ENCODE results near the gene FAM83D.
"Not testable (repeated sequence)": the region's sequence is repeated elsewhere in the genome, so short reads cannot be mapped to it uniquely, and the experiment has no call there.

The FAM83D gene

DNA sequence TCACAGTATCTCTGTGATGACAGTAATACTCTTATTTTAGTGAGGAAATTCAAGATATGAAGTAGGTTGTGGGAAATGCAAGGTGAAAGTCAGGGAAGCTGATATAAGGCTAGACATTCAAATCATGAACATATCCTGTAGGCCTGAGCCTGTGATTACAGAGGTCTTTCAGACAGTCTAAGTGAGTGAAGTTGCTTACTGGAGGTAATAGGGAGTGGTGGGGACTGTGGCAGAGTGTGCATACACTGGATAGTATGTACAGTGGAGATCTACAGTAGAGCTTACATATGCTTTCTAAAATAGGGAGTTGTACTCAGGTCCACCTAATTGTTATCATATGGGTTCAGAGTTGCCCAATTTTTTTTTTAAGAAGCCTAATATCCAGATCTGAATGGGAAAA, 39.0 kb downstream of the FAM83D start:
- no peak for DNase-seq (ENCODE audit: low read depth in 2 of 2)

DNA sequence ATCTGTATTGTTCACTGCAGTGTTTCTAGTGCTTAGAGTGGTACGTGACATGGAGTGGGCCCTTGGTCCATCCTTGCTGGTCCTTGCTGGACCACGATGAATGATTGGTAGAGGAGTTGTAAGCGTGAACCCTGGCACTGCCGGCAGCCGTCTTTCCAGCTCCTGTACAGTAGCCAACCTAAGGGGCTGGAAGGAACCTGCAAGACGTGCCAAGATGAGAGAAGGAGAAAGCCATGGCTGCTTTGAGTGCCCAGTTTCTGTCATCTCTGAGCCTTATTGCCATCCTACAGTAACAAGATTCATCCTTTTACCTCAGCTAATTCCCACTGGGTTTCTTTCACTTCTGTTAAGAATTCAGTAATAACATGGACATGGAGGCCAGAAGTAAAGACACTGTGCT, 41.9 kb downstream of the FAM83D start:
- no peak for DNase-seq (ENCODE audit: low read depth in 2 of 2)

DNA sequence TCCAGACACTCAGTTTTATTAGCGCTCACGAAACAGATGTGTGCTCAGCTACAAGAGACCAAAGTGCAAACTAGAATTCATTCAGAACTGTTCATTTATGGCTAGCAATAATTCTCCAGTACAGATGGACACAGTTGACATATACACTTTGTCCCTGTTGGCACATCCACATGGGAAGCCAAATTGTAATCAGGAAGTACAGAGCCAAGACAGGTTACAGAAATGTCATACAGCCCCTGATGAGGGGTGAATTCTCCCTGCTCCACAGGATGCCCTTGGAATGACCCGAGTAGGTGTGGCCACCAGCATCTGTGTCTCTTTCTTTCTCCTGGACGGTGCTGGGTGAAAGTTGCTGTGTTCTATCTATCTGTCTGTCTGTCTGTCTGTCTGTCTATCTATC, 43.5 kb downstream of the FAM83D start:
- no peak for DNase-seq (ENCODE audit: low read depth in 2 of 2)

DNA sequence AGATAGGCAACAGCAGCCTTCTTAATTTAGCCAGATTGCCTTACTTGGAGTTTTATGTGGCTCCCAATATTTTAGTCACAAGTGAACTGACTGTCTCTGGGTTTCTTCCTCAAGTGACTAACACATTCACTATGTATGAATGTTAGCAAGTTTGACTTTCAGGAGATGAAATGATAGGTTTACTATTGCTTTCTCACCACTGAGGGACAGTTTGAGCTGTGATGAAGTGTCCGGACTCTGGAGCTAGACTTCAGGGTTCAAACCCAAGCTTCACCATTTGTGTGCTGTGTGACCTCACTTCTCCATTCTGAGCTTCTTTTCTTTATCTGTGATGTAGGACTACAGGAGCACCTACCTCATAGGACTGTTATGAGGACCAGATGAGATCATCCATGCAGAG, 44.1 kb downstream of the FAM83D start:
- DNase-seq (ENCODE audit: low read depth in 2 of 2), result no peak

DNA sequence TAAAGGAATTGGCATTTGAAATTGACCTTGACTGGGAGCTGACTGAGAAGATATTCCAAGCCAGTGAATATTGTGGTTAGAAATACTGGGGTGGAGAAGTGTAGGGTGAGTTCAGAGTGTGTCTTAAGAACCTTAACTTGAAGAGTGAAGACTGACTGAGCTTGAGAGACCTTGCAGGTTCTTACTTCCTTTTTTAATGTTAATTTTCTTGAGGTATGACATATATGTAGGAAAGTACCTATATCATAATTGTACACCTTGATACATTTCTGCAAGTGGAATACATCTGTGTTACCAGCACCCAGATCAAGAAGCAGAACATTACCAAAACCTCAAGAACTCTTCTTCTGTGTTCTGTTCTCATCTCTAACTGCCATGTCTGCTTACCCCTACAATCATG, 46.9 kb downstream of the FAM83D start:
- DNase-seq (ENCODE audit: low read depth in 2 of 2), result no peak

DNA sequence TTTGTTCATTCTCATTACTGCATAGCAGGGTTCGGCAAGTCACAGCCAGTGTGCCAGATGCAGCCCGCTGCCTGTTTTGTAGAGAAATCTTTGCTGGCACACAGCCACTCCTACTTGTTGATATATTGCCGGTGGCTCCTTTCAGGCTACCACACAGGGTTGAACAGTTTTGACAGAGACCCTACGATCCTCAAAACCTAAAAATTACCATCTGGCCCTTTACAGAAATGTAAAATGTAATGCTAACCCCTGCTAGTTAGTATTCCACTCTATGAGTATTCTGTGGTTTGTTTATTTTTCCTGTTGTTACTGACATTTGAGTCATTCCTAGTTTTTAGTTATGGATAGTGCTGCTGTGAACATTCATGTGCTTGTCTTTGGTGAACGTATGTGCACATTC, 47.4 kb downstream of the FAM83D start:
- DNase-seq (ENCODE audit: low read depth in 2 of 2), result no peak

DNA sequence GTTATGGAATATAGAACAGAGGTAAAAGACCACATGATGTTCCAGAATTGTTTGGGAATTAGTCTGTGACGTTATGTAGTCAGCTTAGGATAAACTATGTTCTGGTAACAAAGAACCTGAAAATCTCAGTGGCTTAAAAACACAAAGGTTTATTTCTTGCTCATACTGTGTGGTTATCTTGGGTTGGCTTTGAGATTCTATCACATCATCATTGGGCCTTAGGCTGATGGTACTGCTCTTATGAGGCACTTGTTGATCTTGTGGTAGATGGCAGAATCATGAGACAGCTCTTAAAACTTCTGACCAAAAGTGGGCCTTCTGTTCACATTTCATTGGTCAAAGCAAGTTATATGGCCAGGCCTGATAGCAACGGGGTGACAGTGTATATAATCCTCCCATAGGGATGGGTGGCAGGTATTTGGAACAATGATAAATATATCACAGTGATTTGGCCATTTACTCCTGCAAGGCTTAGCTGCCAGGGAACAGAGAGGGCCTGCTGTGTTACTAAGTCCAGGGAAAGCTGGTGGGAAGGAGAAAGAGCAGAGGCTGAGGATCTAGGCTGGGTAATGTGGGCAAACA, 49.4 kb downstream of the FAM83D start:
- DNase-seq (ENCODE audit: low read depth in 2 of 2), result no peak

DNA sequence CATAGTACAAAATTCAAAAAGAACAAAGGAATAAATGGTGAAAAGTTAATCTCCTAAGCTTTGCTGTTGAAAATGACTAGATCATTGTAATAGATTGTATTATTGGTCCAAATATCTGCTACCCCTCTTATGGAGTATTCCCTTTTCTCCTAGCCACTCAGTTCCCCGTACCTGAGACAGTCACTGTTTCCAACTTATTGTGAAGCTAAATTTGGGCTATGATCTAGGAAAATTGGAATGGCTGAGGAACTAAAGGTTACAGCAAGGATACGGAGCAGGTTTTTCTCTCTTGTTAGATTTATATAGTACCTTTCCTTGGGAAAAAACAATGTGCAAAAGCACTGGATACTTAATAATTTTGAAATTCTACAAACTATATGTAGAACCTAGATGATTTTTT, 53.2 kb downstream of the FAM83D start:
- DNase-seq (ENCODE audit: low read depth in 2 of 2), result no peak

DNA sequence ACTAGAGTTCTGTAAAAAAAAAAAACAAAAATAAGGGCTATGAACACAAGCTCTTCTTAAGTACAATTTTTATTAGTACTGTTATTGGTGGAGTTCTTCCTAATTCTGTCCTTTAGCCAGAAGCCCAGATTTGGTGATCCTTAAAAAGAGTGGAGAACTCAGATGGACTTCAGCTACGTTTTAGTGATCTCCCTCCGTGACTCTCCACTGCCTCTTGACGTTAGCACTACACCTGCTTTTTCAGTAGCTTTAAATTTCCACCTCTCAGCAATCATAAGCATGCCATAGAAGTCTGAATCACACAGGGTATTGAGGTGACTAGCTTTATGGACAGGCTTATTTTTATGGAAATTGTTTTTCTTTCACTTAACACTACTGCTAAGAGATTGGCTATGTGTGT, 53.6 kb downstream of the FAM83D start:
- DNase-seq (ENCODE audit: low read depth in 2 of 2), result no peak

DNA sequence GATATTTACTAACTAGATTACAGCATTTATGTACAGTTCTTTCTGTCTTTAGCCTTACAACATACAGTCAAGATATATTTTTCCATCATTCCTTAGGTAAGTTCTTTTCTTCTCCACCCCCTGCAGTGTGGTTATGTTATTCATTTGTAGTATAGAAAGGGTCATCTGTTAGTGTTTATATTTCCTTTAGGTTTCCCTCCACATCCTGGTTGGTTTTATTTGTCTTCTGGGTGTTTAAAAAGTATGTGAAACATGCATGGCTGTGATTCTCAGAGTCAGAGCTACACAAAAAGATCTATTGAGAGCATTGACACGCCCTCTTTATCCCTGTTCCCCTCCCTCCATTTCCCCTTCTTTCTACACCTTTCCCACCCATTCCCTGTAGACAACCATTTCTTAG, 56.1 kb downstream of the FAM83D start:
- DNase-seq (ENCODE audit: low read depth in 2 of 2), result no peak

DNA sequence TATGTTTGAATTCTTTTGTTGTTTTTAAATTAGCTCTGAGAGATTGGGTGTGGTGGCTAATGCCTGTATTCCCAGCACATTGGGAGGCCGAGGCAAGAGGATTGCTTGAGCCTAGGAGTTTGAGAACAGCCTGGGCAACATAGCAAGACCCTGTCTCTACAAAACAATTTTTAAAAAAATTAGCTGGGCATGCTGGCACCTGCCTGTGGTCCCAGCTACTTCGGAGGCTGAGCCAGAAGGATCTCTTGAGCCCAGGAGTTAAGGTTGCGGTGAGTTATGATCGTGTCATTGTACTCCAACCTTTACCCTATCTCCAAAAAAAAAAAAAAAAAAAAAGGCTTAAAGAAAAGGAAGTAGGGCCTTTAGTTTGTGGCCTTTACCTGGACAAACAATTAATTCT, 58.8 kb downstream of the FAM83D start:
- DNase-seq (ENCODE audit: low read depth in 2 of 2), result no peak

DNA sequence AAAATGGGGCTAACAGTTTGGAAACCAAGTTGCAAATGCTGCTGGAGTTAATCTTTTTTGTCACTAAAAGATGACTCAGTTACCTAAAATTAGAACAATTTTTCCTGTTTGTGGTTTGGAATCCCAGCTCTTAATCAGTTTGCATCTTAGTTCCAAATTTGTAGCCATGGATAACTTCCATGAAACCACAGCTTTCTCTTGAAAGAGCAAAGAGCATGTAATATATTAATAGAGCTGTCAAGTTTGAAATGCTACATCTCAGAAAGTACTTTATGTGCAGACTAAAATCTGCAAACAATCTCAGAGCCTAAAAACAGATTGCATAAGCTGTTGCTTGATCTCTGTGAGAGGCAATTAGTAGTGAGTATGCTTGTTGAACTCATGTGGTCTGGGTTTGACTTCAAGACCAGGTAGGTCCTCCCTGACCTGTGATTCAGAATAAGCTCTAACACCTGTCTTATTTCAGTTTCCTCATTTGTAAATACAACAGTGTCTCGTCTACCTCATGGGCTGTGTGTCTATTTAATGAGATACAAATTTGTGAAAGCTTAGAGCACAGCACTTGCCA, 59.5 kb downstream of the FAM83D start:
- DNase-seq (ENCODE audit: low read depth in 2 of 2), result no peak

DNA sequence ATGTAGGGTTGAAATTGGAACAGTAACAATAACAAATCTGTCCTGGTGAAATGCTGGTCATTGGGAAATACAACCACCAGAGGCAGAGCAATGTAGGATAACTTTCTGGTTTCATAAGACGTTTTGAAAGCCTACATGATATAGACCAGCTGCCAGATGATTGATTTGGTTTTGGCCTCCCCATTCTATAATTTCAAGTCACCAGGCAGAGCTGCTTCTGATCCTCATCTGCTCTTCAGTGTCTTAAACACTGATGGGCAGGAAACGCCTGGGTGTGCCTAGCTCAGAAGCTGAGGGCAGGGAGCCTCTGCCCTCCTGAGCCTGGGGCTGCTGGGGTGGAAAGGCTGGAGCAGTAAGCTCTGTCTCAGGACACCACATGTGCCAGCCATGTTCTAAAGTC, 60.4 kb downstream of the FAM83D start:
- DNase-seq (ENCODE audit: low read depth in 2 of 2), result no peak

DNA sequence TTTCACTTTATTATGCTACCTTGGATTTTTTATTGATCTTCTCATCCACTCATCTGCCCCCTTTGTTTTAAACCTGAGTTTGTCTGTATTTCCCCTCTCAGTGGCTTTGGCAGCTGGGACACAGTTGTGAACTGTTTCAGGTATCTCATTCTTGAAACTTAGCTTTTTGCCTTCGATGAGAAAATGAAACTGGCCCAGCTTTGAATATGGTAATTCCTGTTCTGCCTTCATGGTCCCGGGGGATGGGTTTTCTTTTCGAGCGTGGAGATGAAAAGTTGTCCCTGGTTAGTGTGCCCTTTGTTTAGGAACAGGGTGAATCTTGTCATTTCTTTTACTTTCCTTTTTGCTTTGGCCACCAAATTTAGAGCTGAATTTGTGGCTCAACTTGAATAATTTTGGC, 61.6 kb downstream of the FAM83D start:
- DNase-seq (ENCODE audit: low read depth in 2 of 2), result no peak

DNA sequence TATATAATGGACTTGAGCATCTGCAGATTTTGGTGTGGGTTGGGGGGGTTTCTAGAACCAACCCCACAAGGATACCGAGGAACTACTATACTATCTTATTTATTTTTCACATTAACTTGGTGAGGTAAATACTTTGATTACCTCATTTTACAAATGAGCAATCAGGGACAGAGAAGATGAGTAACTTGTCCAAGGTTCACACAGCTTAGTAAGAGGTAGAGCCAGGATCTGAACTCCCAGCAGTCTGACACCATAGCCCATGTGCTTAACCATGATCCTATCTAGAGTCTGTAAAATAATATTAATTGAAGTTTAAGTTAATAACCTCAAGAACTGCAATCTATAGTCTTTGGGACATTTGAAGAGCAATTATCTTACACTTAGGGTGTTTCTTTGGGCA, 64.5 kb downstream of the FAM83D start:
- no peak for DNase-seq (ENCODE audit: low read depth in 2 of 2)

DNA sequence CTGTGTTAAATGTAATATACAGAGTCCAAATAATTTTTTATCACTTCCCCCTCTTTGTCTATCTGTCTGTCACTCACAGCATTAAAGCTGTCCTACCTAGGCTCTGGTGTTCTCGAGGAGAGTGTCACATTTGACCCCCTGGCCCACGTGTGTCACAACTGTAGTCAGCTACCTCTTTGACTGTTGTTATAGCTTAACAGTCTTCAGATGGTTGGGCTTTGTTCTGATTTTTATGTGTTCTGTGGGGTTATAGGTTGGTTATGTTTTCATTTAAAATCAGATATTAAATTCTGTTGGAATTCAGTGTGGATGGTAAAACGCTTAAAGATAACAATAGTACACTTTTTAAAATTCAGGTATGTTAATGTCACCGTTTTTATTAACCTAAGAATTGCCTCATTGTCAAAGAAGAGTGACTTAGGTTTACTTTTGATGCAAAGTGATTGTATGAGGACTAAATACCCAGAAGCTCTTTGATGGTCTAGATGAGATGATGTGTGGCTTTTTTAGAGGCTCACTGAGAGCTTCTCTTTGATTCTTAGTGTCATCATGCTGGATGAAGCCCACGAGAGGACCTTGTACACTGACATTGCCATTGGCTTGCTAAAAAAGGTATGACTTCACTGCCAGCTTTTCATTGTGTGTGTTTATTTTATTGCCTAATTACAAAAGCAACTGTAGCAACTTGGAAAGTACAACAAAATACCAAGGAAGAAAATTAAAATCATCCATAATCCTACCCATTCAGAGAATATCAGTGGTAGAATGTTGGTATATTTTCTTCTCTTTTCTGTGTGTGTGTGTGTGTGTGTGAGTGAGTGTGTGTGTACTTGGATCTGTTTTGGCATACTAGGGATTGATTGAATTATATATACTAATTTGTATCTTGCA, 65.8 kb downstream of the FAM83D start:
- DNase-seq (ENCODE audit: low read depth in 2 of 2), result no peak

DNA sequence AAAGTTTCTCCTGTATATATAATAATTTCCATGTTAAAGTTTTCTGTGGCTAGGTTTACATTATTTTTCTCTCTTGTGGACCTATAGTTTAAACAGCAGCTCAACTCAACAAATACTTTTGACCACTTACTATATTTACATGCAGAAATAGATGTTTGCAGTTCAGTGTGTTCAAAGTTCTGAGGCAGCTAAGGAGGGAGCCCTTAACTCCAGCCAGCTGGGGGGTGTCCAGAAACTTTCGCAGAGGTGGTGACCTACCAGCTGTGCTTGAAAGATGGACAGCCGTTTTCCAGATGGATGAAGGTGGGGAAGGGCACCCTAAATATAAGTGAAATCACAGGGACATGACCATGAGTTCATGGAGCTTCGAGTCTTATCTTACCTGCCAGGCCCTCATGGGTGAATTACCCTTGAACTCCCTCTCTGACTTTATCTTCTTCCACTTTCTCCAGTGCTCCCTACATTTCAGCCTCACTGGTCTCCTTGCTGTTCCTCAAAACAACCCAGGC, 69.4 kb downstream of the FAM83D start:
- no peak for DNase-seq (ENCODE audit: low read depth in 2 of 2)

DNA sequence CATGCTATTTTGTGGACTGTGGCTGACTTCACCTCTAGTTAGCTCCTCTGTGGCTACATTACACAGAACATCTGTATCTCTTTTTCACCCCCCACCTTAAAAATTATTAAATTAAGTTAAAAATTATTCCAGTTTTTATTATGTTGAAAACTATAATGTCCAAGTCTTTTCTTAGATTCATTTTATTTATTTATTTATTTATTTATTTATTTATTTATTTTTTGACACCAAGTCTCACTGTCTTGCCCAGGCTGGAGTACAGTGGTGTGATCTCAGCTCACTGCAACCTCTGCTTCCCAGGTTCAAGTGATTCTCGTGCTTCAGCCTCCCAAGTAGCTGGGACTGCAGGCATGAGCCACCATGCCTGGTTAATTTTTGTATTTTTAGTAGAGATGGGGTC, 70.6 kb downstream of the FAM83D start:
- DNase-seq (ENCODE audit: low read depth in 2 of 2), result not testable (repeated sequence)

DNA sequence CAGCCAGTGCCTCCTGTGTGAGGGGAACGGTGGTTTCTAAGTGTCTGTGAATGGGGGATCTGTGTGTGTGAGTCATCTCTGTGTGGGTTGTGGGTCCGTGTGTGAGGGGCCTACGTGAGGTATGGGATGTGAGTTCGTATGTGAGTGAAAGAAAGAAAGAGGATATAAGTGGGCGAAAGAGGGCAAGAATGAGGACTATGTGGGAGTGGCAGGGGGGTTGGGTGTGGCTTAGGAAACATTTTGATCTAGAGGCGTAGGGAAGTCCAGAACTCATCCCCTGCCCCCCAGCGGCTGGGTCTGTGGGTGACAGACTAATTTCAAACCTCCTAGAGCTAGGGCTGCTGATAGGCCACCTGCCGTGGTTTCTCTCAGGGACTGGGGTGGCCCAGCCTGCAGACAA, 71.4 kb downstream of the FAM83D start:
- peak in 1 of 2 donors; percentile 33 for DNase-seq (ENCODE audit: low read depth in 2 of 2)

DNA sequence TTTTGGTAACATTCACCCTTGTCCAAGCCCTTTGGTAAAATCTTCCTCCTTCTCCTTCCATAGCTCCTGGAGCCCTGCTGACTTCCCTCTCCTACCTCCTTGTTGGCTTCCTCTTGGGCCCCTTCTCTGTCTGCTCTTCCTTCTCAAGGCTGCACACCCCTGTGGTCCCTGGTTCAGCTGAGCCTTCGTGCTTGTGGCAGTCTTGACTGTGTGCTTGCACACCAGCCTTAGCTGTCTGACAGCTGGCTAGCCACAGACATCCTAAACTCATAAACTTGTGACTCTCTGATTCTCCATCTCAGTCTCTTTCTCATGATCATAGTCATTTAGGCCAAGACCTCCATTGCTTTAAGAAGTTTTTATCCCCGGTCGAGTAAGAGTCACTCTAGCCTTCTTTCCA, 73.0 kb downstream of the FAM83D start:
- DNase-seq (ENCODE audit: low read depth in 2 of 2), result no peak

DNA sequence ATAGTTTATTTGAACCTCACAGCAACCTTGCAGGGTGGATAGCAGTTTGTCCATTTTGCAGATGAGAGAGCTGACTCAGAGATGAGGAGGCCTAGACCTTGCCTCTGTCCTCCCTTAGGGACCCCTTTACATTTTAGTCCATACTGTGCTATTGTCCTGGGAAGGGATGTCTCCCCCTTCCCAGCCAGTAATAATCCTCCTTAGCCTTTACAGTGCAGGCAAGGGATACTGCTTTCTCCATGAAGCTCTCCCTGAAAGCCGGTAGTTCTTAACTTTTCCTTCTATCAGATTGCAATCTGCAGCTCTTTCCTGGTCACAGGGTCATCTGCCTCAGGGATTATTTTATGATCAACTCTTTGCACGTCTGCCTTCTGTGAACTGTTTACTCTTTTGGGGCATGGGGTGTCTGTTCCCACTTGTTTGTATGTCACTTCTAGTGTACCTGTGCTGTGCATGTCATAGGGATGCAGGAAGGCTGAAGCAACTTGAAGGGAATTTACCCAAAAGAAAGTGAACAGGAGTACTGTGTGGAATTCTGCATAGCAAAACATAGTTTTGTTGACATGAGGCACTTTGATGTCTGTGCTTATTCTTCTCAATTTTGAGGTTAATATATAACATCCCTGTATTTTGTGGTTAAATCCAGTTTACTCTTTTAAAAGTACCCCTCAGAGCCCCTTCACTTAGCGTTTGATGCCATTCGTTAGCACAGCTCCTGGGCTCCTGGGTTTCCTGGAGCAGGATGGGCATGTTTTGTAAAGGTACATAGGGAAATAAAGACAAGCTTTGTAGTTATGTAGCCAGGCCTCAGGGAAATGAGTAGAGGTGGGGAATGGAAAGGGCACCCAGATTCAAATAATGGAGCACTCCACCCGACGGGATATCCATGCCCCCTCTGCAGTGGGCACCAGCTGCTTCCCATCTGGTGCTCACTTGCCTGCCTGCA, 74.0 kb downstream of the FAM83D start:
- no peak for DNase-seq (ENCODE audit: low read depth in 2 of 2)
